H9 (cell line): ENCODE measurements around the gene PAX6. TPM values are rescaled to one million over a fixed set of nuclear protein-coding genes. Genes with fewer than 3 reads are reported as not detected.

Source experiments
- DNase-seq: peaks from one replicate; pipeline ENCODE4 v3.0.0-alpha.2; 2017
- H2AFZ ChIP-seq: one replicate; pipeline ENCODE4 v1.6.1; 2013; ENCODE audit warnings: mild to moderate bottlenecking, low read length, control low read depth, moderate library complexity
- H2AK5ac ChIP-seq: 2 replicates; pipeline ENCODE4 v1.6.1; 2013; ENCODE audit warnings: low read length, control low read depth, mixed read lengths; ENCODE audit not compliant: insufficient read length
- H2BK120ac ChIP-seq: one replicate; pipeline ENCODE4 v1.6.1; 2013; ENCODE audit warnings: low read depth, mild to moderate bottlenecking, low read length, control low read depth, inconsistent platforms; ENCODE audit not compliant: poor library complexity, severe bottlenecking
- H2BK12ac ChIP-seq: 2 replicates; pipeline ENCODE4 v1.6.1; 2013; ENCODE audit warnings: low read length, control low read depth, mixed read lengths, low read depth; ENCODE audit not compliant: insufficient read length
- H2BK15ac ChIP-seq: 2 replicates; pipeline ENCODE4 v1.6.1; 2013; ENCODE audit warnings: low read depth, low read length, control low read depth
- H2BK20ac ChIP-seq: one replicate; pipeline ENCODE4 v1.6.1; 2013; ENCODE audit warnings: low read depth, mild to moderate bottlenecking, low read length, control low read depth, inconsistent platforms; ENCODE audit not compliant: poor library complexity, severe bottlenecking
- H2BK5ac ChIP-seq: 2 replicates; pipeline ENCODE4 v1.6.1; 2013; ENCODE audit warnings: low read length, control low read depth, mixed read lengths; ENCODE audit not compliant: insufficient read length
- H3K14ac ChIP-seq: 2 replicates; pipeline ENCODE4 v1.6.1; 2013; ENCODE audit warnings: low read length, control low read depth; ENCODE audit not compliant: insufficient read depth
- H3K18ac ChIP-seq: 2 replicates; pipeline ENCODE4 v1.6.1; 2013; ENCODE audit warnings: low read depth, mild to moderate bottlenecking, mixed read lengths, low read length, control low read depth; ENCODE audit not compliant: insufficient read length
- H3K23ac ChIP-seq: 2 replicates; pipeline ENCODE4 v1.6.1; 2013; ENCODE audit warnings: low read length, control low read depth, mixed read lengths, low read depth; ENCODE audit not compliant: insufficient read length
- H3K23me2 ChIP-seq: 2 replicates; pipeline ENCODE4 v1.6.1; 2013; ENCODE audit warnings: low read depth, mild to moderate bottlenecking, mixed read lengths, low read length, control low read depth; ENCODE audit not compliant: insufficient read length, poor library complexity, severe bottlenecking
- H3K27ac ChIP-seq: 2 replicates; pipeline ENCODE4 v1.5.1; 2013; ENCODE audit warnings: low read length, control low read depth, mixed read lengths, low read depth; ENCODE audit not compliant: insufficient read length
- H3K27me3 ChIP-seq: 2 replicates; pipeline ENCODE4 v1.6.1; 2013; ENCODE audit warnings: low read length, control low read depth, inconsistent platforms; ENCODE audit not compliant: insufficient read depth
- H3K4ac ChIP-seq: 2 replicates; pipeline ENCODE4 v1.6.1; 2013; ENCODE audit warnings: low read depth, mild to moderate bottlenecking, control low read depth, inconsistent platforms, low read length, moderate library complexity
- H3K4me1 ChIP-seq: 2 replicates; pipeline ENCODE4 v1.6.1; 2013; ENCODE audit warnings: low read length, control low read depth, inconsistent platforms; ENCODE audit not compliant: insufficient read depth
- H3K4me2 ChIP-seq: 2 replicates; pipeline ENCODE4 v1.6.1; 2013; ENCODE audit warnings: low read length, control low read depth, mixed read lengths; ENCODE audit not compliant: insufficient read length, insufficient read depth
- H3K56ac ChIP-seq: 2 replicates; pipeline ENCODE4 v1.6.1; 2013; ENCODE audit warnings: low read depth, mild to moderate bottlenecking, mixed read lengths, low read length, control low read depth; ENCODE audit not compliant: insufficient read length
- H3K79me1 ChIP-seq: 2 replicates; pipeline ENCODE4 v1.6.1; 2013; ENCODE audit warnings: low read depth, mild to moderate bottlenecking, moderate library complexity, low read length, control low read depth, inconsistent platforms; ENCODE audit not compliant: insufficient read depth, poor library complexity, severe bottlenecking
- H3K79me2 ChIP-seq: 2 replicates; pipeline ENCODE4 v1.6.1; 2013; ENCODE audit warnings: low read length, control low read depth, inconsistent platforms; ENCODE audit not compliant: insufficient read depth
- H3K9ac ChIP-seq: 2 replicates; pipeline ENCODE4 v1.6.1; 2013; ENCODE audit warnings: low read length, control low read depth, mixed read lengths; ENCODE audit not compliant: insufficient read length; ENCODE audit errors: extremely low read depth
- H3K9me3 ChIP-seq: one replicate; pipeline ENCODE4 v1.6.1; 2013; ENCODE audit warnings: low read depth, low read length, inconsistent platforms; ENCODE audit not compliant: control insufficient read depth
- H3T11ph ChIP-seq: one replicate; pipeline ENCODE4 v1.6.1; 2013; ENCODE audit warnings: mild to moderate bottlenecking, low read length, control low read depth, inconsistent platforms
- H4K20me1 ChIP-seq: one replicate; pipeline ENCODE4 v1.6.1; 2013; ENCODE audit not compliant: control insufficient read depth, insufficient read length, insufficient read depth
- H4K5ac ChIP-seq: 2 replicates; pipeline ENCODE4 v1.6.1; 2013; ENCODE audit warnings: low read depth, mild to moderate bottlenecking, mixed read lengths, low read length, control low read depth; ENCODE audit not compliant: insufficient read length
- H4K8ac ChIP-seq: replicated peaks from 2 replicates; pipeline ENCODE4 v1.6.1; 2013; ENCODE audit warnings: low read length, control low read depth, mixed read lengths, low read depth; ENCODE audit not compliant: insufficient read length
- H4K91ac ChIP-seq: 2 replicates; pipeline ENCODE4 v1.6.1; 2013; ENCODE audit warnings: low read depth, mild to moderate bottlenecking, moderate library complexity, mixed read lengths, low read length, control low read depth; ENCODE audit not compliant: insufficient read length
- H3K27ac Mint-ChIP-seq, 3 experiments: 2 replicates in 2 of 3; 3 replicates in 1 of 3; pipeline ENCODE4 v1.8.0; 2020 to 2021; ENCODE audit warnings: mixed read lengths in 3 of 3, mild to moderate bottlenecking in 1 of 3, moderate library complexity in 1 of 3
- H3K27me3 Mint-ChIP-seq: 2 replicates; pipeline ENCODE4 v1.8.0; 2021; ENCODE audit warnings: low read depth, mild to moderate bottlenecking, moderate library complexity, mixed read lengths
- H3K36me3 Mint-ChIP-seq, 3 experiments: 2 replicates in 2 of 3; 3 replicates in 1 of 3; pipeline ENCODE4 v1.8.0; 2020 to 2021; ENCODE audit warnings: low read depth in 3 of 3, mixed read lengths in 3 of 3; ENCODE audit not compliant: insufficient read depth in 1 of 3
- H3K4me1 Mint-ChIP-seq, 2 experiments: 2 replicates each; pipeline ENCODE4 v1.8.0; 2020; ENCODE audit warnings: mixed read lengths in 2 of 2
- H3K4me3 Mint-ChIP-seq, 2 experiments: 2 replicates in 1 of 2; 3 replicates in 1 of 2; pipeline ENCODE4 v1.8.0; 2020 to 2021; ENCODE audit warnings: mild to moderate bottlenecking in 2 of 2, mixed read lengths in 2 of 2, moderate library complexity in 1 of 2
- H3K9me3 Mint-ChIP-seq, 2 experiments: 2 replicates in 1 of 2; 3 replicates in 1 of 2; pipeline ENCODE4 v1.8.0; 2020; ENCODE audit warnings: mild to moderate bottlenecking in 2 of 2, mixed read lengths in 2 of 2, moderate library complexity in 1 of 2
- WGBS: extraction: QIAGEN DNeasy Blood & Tissue Kit; methylation state at CpG from one replicate; pipeline ENCODE4 v1.1.7; 2013; ENCODE audit warnings: missing lambda C conversion rate, low lambda C conversion rate, mixed read lengths; ENCODE audit not compliant: insufficient read length; ENCODE audit errors: extremely low coverage; 5-methylcytosine and 5-hydroxymethylcytosine counted together
- total RNA-seq: library from RNA; stranded (reverse); gene quantifications from 2 replicates; pipeline ENCODE4 v1.2.1, GENCODE V29; 2021
- TF ChIP-seq, protein P1 (sequence below): fragments of 200-600 bp; sonication (generic); conservative IDR thresholded peaks from 3 replicates; pipeline ENCODE4 v1.8.0; 2021; ENCODE audit warnings: antibody characterized with exemption, mild to moderate bottlenecking

PAX6 gene
- total RNA-seq, 1 experiment from 2014 or later: not detected

DNA sequence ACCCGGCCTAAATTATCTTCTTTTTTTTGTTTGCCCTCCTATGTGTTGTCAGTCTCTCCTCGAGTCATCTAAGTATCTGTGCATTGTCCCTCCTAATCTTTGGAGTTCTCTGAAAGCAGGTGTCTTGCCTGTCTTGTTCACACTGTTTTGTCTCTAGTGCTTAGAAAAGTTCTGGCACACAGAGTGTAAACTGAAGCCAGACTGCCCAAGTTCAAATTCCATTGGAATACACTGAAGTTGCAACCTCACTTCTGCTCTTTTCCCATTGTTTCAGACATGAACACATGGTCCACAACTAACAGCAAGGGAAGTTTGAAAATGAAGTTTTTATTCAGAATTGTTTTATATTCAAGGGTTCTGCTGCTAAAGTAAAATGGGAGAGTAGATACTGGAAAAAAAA is 38.7 kb downstream of the PAX6 start:
- Histone ChIP-seq H3K9me3 (no peaks in the 10 kb centered on the region), H3K18ac (no peak overlapping the region), H3K27ac (no peak overlapping the region), H2BK120ac (no peak overlapping the region), H2AFZ (no peak overlapping the region), H3T11ph (no peak overlapping the region), H4K20me1 (no peaks in the 10 kb centered on the region), H3K4me1 (no peaks in the 10 kb centered on the region; the same call in 1 of the 2 replicates), H3K27me3 (no peaks in the 10 kb centered on the region), H2BK15ac (no peak overlapping the region), H4K5ac (no peak overlapping the region), H3K4me2 (no peak overlapping the region), H3K23ac (no peak overlapping the region), H3K9ac (no peak overlapping the region), H2BK5ac (no peak overlapping the region), H4K8ac (no peak overlapping the region), H3K79me2 (no peaks in the 10 kb centered on the region), H3K4ac (no peak overlapping the region), H3K56ac (no peak overlapping the region), H2BK20ac (no peak overlapping the region), H2BK12ac (no peak overlapping the region), H2AK5ac (no peak overlapping the region), H4K91ac (no peak overlapping the region), H3K14ac (no peak overlapping the region), H3K79me1 (no peaks in the 10 kb centered on the region), H3K23me2 (no peaks in the 10 kb centered on the region)
- WGBS: no CpG with 5 or more reads among the region's 2 CpGs
- TF ChIP-seq, protein P1, sequence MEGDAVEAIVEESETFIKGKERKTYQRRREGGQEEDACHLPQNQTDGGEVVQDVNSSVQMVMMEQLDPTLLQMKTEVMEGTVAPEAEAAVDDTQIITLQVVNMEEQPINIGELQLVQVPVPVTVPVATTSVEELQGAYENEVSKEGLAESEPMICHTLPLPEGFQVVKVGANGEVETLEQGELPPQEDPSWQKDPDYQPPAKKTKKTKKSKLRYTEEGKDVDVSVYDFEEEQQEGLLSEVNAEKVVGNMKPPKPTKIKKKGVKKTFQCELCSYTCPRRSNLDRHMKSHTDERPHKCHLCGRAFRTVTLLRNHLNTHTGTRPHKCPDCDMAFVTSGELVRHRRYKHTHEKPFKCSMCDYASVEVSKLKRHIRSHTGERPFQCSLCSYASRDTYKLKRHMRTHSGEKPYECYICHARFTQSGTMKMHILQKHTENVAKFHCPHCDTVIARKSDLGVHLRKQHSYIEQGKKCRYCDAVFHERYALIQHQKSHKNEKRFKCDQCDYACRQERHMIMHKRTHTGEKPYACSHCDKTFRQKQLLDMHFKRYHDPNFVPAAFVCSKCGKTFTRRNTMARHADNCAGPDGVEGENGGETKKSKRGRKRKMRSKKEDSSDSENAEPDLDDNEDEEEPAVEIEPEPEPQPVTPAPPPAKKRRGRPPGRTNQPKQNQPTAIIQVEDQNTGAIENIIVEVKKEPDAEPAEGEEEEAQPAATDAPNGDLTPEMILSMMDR: no peak
- Mint-ChIP-seq H3K4me1 (peaks cover 12 to 15% of the 10 kb centered on the region in 2 experiments), H3K27ac (no peak overlapping the region), H3K36me3 (peaks cover under 1 to 2% (median 1%) of the 10 kb centered on the region in 3 experiments; a peak in 3 of 7 replicates), H3K9me3 (peaks cover 2% of the 10 kb centered on the region in 2 experiments; a peak in 2 of 5 replicates), H3K27me3 (no peaks in the 10 kb centered on the region), H3K4me3 (no peak overlapping the region)
- no peak for DNase-seq
